NCI-H2171 (cell line): ENCODE measurements around the gene LYSMD1.
"Not testable (repeated sequence)": the region's sequence is repeated elsewhere in the genome, so short reads cannot be mapped to it uniquely, and the experiment has no call there.

Experiments
- DNase-seq: peaks from one replicate; lab custom pipeline; 2025; lab: John Stamatoyannopoulos, UW

The LYSMD1 gene, protein sequence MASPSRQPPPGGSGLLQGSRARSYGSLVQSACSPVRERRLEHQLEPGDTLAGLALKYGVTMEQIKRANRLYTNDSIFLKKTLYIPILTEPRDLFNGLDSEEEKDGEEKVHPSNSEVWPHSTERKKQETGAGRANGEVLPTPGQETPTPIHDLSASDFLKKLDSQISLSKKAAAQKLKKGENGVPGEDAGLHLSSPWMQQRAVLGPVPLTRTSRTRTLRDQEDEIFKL

GRCh38 chr1:151165738-151166504 lies at the start of gene LYSMD1, which contains the start of gene SCNM1:
LYSMD1 (minus strand) TSS chr1:151165902; CDS start chr1:151165258, 644 bp downstream.
SCNM1 (plus strand) TSS chr1:151166144; CDS start chr1:151166153, 9 bp downstream.
- DNase-seq, result peak; percentile 98

GRCh38 chr1:151213560-151213959 lies 47.9 kb upstream of the LYSMD1 start:
- no peak for DNase-seq

DNA sequence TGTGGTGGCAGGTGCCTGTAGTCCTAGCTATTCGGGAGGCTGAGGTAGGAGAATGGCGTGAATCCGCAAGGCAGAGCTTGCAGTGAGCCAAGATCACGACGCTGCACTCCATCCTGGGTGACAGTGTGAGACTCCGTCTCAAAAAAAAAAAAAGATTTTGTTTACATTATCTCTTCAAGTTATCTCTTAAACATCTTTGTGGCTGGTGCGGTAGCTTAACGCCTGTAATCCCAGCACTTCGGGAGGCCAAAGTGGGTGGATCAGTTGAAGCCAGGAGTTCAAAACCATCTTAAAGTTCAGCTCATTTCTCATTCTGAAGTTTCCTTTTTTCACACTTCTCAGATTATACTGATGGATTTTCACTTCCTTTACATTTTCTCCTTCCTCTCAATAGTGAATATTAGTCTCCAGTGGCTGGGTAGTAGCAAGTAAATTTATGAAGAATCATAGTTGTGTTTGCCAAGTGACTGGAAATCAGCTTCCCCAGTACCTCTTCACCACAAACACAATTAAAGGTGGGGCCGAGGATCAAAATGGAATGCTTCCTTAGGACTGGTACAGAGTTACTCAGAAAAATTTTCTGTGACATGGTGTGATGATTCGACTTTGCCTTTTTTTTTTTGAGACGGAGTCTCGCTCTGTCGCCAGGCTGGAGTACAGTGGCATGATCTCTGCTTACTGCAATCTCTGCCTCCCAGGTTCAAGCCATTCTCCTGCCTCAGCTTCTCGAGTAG lies 46.4 kb upstream of the LYSMD1 start:
- DNase-seq, result no peak

DNA sequence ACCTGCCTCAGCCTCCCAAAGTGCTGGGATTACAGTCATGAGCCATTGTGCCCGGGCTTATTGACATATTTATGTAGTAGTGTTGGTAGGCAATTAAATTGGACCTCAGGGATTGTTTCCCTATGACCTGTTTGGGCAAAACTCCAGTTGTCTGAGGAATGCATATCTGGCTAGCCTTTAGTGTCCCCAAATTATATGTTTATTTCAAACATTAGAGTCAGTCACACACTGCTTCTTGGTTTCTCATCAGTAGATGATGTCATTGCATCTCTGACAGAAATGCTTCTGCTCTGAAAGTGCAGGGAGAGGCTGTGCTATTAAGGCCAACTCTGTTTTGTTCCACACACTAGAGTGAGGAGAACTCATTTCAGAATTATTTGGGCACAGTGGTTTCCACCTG lies 45.1 kb upstream of the LYSMD1 start:
- DNase-seq, result no peak

GRCh38 chr1:151205381-151205965 lies 39.8 kb upstream of the LYSMD1 start:
- DNase-seq, result not testable (repeated sequence)

- no peak for DNase-seq
Observed at GRCh38 chr1:151199873-151200581, 34.3 kb upstream of the LYSMD1 start.

- DNase-seq, result peak; percentile 97
Observed at GRCh38 chr1:151198254-151199127, 32.8 kb upstream of the LYSMD1 start, which contains the start of gene PIP5K1A. PIP5K1A (plus strand) TSS chr1:151198552; CDS start chr1:151198997, 445 bp downstream.

GRCh38 chr1:151197863-151198253 lies 32.2 kb upstream of the LYSMD1 start:
- no peak for DNase-seq

DNA sequence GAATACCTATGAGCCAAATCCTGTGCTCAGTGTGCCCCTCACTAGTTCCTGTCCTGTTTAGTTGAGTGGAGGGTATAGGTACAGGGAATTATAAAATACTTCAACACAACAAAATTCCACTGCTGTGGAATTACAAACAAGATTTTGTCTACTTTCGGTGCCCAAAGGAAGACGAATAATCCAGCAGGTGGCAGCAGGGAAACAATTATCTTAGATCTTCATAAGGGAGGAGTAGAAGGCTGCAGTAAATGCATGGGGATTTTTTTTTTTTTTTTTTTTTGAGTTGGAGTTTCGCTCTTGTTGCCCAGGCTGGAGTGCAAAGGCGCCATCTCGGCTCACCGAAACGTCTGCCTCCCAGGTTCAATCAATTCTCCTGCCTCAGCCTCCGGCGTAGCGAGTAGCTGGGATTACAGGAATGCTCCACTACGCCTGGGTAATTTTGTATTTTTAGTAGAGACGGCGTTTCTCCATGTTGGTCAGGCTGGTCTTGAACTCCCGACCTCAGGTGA lies 30.6 kb upstream of the LYSMD1 start:
- DNase-seq, result peak; percentile 78

DNA sequence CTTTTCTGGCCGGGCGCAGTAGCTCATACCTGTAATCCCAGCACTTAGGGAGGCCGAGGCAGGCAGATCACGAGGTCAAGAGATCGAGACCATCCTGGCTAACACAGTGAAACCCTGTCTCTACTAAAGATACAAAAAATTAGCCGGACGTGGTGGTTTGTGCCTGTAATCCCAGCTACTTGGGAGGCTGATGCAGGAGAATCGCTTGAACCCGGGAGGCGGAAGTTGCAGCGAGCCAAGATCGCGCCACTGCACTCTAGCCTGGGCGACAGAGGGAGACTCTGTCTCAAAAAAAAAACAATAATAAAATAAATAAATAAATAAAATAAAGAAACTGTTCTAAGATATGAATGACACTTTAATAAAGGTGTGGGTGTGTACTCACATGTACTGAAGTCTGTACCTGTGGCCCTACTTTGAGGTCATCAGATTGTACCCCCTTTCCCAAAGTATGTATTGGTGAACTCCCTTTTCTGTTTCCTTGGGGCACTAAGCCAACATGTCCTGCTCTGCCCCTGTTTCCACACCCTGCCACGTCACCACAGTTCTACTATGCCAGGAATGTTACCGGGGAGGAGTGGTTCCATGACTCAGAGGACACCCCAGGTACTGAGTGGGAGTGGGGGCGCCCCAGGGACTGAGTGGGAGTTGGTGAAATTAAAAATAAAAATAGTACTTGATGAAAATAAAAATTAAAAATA lies 29.3 kb upstream of the LYSMD1 start:
- DNase-seq, result not testable (repeated sequence)

DNA sequence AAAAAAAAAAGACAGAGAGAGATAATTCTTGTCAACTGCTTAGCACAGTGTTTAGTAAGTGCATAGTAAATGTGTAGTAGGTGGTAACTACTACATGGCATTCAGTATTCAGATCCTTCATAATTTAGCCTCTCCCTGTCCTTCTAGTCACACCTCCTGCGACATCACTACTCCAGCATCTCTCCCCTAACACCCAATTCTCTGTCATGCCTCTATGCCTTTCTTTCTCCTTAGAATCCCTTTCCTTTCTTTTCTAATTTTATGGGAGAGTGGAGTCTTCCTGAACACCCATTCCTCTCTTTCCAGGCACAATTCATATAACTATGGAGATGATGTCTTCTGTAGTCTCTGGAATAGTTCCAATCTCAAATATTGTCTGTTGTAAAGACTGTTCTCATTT lies 28.2 kb upstream of the LYSMD1 start:
- DNase-seq, result no peak

- no peak for DNase-seq
Observed at GRCh38 chr1:151193304-151193703, 27.6 kb upstream of the LYSMD1 start.

DNA sequence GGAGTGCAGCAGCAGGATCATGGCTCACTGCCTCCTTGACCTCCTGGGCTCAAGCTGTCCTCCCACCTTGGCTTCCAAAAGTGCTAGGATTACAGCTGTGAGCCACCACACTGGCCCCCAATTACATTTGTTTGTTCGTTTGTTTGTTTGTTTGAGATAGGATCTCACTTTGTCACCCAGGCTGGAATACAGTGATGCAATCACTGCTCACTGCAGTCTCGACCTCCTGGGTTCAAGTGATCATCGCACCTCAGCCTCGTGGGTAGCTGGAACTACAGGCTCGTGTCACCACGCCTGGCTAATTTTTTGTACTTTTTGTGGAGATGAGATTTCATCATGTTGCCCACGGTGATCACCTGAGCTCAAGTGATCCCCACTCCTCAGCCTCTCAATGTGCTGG lies 26.3 kb upstream of the LYSMD1 start:
- no peak for DNase-seq

DNA sequence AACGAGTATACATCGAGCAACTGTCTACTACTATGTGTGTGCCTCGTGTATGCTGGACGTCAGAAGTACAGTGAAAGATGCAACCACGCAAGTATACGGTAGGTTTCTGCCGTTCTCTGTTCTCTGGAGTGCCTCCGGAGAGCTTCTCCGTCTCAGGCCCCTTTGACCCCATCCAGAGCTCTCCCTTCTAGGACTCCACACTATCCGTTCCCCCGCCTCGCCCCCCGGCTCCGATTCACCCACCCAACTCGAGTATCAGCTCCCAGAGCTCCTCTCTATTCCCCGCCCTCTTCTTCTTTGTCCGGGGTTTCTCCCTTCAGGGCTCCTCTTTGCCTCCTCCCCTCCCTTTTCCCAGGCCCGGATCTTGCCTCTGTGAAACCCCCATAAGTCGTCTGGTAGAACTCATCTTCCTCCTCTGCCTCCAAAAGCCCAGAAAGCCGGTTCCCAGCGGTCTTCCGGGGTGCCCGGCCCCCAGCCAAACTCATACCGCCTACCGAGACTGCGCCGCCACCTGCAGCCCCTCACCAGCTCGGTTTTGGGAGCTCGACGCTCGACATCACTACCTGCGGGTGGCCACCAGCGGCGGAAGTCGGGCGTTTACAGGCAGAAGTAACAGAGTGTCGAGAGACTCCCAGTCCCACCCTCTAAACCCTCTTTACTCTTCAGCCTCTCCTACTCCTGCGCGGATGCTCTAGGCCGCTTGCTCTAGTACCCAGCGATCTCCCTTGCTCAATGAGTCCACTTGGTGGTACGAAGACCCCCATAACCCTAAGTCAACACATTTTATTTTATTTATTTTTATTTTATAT lies 24.1 kb upstream of the LYSMD1 start, which contains the start of gene VPS72:
Gene VPS72 (minus strand): TSS at position 561 of the 809 bp plus-strand sequence. CDS start 76 bp downstream, at position 485.
- peak; percentile 87 for DNase-seq

GRCh38 chr1:151188667-151189066 lies 23.0 kb upstream of the LYSMD1 start:
- DNase-seq, result not testable (repeated sequence)

DNA sequence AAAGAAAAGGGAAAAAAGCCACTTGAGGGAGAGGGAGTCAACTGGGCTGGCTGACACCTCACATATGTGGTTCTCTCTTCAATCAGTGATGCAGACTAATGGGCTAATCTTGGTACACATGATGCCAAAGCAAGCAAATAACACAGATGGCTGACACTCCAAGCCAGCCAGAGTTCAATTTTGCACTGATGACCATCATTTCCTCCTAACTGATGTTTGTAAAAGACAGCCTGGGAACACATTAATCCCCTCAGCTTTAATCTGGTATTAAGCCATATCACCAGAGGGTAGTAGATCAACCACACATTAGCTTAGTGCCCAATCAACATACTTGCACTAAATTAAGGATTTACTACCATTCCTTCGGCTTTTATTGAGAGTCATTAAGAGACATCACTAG lies 21.5 kb upstream of the LYSMD1 start:
- DNase-seq, result peak; percentile 3

DNA sequence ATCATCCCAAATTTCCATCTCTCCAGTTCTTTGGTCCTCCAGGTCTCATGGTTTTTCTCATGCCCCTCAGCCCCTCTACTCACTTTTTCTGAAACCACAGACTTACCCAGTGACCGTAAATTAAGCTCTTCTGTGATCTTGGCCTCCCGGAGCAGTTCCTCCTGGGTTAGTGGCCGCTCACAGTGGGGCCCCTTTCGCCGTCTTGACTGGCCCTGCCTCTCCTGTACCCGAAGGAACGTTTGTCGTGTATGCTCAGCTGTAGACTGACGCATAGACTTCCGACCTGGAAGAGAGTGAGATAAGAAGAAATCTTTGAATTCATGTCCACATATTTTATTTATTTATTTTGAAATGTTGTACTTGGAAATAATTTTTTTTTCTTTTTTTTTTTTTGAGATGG lies 18.5 kb upstream of the LYSMD1 start:
- DNase-seq, result no peak

- DNase-seq, result no peak
Observed at GRCh38 chr1:151176514-151177045, 10.9 kb upstream of the LYSMD1 start.
